HG03565 (cell line): ENCODE results near the gene BICD1.

Experiments
- ATAC-seq: cut with Tn5 transposase; IDR thresholded peaks from one replicate; pipeline ENCODE4 v1.9.1; 2021; ENCODE audit warnings: mild to moderate bottlenecking, moderate library complexity; ENCODE audit not compliant: unreplicated experiment

Gene BICD1

GRCh38 chr12:32102234-32102633, 4.4 kb upstream of the BICD1 start:
- no peak for ATAC-seq

DNA sequence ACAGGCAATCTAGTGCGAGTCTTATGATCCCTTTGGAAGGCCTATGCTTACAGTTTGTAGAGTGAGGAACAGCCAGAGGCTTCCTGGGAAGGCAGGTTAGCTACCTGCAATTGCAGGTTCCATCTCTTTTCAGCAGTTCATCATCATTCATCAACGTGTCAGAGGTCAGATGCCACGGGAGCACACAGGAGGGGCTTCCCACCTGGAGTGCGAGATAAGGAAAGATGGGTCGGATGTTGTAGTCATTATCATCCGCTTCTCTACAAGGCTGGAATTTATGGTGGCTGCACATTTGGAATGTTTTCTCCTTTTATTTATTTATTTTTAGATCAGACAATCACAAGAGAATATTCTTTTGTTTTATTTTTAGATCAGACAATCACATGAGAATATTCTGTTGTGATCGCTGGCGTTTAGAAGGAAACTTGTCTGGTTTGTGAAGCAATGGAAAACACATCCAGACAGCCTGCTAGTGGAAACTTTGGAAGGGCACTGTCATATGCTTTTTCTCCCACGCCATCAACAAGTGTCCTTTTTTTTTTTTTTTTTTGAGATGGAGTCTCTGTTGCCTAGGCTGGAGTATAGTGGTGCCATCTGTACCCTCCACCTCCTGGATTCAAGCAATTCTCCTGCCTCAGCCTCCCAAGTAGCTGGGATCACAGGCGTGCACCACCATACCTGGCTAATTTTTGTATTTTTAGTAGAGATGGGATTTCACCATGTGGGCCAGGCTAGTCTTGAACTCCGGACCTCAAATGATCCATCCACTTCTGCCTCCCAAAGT, 1.9 kb upstream of the BICD1 start:
- no peak for ATAC-seq

DNA sequence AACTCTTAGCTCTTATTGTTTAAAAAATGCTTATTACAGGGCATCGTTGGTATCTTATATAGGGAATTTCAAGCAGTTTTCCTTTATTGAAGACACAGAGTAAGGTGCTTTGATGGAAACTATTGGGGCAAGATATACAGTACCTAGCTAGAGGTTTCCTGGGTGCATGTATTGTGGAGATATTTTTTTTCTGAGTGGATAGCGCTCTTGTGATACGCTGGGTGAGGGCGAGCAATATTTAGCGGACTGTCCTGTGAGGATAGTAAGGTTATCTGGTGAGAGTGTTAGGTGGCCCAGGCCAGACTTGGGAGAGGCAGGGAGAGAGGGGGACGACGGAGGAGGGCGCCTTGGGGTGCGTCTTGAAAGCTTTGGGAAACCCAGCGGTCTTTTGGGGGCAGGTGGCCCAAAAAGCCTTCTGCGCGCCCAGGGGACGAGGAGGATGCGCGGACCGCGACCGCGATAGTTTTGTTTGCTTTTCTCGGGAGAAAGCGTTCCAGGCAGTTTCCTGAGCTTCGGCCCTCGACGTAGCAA, 596 bp upstream of the BICD1 start:
- ATAC-seq = no peak

GRCh38 chr12:32107359-32108267, 966 bp downstream of the BICD1 start:
- ATAC-seq = no peak

GRCh38 chr12:32108787-32109186, 2.1 kb downstream of the BICD1 start:
- ATAC-seq = no peak

DNA sequence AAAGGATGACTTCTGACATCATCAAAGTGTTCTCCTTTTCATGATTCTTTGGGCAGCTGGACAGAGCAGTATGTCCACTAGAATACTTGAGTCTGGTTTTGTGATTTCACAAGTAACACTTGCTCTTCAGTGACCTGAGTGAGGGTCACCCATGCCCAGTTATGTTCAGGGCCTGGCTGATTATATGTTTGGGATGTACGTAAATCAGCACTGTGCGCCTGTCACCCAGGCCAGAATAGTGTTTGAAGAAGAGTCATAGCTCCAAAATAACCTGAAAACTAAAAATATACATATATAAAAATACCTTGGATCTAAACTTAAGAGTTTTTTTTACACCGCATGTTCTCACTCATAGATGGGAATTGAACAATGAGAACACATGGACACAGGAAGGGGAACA, 3.8 kb downstream of the BICD1 start:
- ATAC-seq = no peak

DNA sequence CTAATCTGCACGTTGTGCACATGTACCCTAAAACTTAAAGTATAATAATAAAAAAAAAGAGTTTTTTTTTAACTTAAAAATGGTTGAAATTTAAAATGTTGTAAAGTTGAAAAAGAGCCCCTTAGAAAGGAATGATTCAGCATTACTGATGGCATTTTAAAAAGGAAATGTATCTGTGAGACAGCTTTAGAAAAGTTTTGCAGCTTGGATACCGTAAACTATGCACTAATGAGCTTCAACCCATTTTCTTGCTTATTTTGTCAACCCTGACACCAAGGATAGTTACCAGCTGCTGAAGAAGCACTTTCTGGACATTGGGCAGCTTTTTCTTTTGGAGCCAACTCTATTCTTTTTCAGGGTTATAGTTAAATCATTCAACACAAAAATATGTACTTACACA, 4.3 kb downstream of the BICD1 start:
- ATAC-seq = no peak

DNA sequence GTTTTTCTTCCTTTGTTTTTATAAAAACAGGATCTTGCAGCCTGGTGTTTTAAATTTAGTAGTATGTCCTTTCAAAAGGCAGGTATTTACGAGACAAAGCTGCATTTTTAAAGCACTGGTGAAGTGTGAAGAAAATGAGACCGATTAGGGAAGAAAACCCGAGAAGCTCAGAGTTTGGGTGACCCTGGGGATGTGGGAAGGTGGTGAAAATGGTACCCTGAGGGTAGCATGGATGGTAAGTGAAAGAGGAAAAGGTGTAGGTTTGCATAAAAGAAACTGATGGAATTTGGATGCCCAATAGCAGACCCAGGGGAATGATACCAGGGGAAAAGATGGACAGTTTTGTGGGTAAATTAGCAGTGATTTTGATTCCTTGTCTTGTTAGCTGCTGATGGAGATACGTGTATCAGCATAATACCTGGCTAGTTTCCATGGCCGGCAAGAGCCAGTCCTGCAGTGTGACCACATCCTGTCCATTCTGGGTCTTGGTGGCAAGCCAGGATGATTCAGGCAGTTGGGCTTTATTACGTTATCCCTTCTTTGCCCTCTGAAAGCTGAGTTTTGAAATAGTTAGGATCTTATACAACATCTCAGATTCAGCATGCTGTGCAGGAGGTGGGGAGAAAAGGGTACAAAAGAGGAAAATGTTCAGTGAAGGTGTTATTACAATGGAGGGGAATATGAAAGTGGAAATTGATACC, 8.9 kb downstream of the BICD1 start:
- ATAC-seq = no peak

GRCh38 chr12:32116897-32117296, 10.2 kb downstream of the BICD1 start:
- ATAC-seq = no peak

GRCh38 chr12:32117316-32117715, 10.7 kb downstream of the BICD1 start:
- ATAC-seq = no peak

DNA sequence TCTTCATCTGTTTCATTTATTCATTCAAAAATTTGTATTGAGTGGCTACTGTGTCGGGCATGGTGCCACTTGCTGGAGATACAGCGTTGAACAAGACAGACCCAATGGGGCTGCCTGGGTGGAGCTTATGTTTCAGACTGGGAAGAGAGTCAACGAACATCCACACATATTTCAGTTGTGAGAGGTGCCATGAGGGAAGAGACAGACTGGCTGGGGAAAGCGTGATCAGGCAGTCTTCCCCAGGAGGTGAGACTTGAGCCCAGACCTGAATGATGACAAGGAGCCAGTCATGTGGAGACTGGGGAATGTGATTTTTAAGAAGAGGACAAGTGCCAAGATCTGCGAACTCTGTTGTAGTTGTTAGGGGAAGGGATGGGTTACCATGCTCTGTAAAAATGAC, 12.2 kb downstream of the BICD1 start:
- no peak for ATAC-seq

GRCh38 chr12:32120419-32120818, 13.8 kb downstream of the BICD1 start:
- ATAC-seq = peak; percentile 81

- no peak for ATAC-seq
Measured at GRCh38 chr12:32124637-32125036, 18.0 kb downstream of the BICD1 start.

GRCh38 chr12:32125455-32126084, 18.9 kb downstream of the BICD1 start:
- ATAC-seq = no peak

DNA sequence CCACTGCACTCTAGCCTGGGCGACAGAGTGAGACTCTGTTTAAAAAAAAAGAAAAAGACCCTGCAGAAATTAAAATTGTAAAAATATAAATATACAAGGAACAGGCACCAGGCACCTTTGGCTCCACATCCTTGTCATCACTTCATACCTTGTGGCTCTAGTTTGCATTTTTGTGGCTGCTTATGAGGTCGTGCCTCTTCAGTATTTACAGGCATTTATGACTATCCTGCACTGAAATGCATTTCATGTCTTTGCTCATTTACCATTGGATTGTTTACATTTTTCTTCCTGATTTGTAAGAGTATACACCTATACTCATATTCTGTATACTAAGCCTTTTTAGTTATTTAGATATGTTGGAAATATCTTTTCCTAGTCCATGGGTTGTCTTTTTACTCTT, 20.1 kb downstream of the BICD1 start:
- ATAC-seq = no peak

DNA sequence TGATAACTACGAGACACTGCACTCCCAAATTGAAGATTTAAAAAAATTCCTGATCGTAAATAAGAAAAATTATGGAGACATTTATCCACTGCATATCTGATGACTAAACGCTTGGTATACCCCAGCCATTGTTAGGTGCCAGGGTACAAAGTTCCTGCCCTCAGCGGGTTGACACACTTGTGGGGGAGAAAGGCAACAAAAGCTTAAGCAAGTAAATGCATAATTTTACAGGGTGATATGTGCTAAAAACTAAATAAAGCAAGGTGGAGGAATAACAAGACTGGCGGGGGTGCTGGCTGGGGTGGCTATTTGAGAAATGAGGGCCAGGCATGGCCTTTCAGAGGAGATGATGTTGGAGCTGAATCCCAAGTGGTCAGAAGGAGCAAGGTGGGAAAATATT, 25.0 kb downstream of the BICD1 start:
- no peak for ATAC-seq

DNA sequence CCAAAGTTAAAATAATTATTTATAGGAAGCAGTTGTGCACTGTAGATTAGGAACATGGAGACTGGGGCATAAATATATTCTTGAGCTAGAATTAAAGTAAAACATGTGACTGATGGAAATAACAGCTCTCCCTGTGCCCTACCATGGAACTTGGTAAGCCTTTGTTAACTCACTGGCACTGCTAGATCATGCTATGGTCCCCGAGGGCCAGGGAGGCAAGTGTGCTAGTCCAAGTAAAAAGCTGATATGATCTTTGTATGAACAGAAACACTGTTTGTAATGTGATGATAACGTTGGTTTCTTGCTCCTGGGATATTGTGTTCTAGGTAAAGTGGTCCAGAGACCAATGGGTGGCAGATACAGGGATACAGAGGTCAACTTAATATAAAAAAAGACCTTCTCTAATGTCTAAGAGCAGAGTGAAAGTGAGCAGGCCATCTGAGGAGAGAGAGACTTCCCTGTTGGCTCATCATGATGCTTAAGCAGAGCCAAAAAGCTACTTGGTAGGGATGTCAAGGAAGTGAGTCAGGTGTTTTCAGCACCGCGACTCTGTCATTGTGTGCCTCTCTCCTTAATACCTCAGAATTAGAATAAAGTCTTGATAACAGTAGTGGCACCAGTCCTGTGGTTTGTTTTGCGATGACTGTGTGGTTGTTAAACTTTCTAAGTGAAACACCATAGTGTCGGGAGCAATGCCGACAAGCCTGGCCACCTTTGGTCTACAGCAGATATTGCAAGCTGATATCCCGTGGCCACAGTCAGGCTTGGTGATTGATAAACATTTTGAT, 27.6 kb downstream of the BICD1 start:
- peak; percentile 48 for ATAC-seq

DNA sequence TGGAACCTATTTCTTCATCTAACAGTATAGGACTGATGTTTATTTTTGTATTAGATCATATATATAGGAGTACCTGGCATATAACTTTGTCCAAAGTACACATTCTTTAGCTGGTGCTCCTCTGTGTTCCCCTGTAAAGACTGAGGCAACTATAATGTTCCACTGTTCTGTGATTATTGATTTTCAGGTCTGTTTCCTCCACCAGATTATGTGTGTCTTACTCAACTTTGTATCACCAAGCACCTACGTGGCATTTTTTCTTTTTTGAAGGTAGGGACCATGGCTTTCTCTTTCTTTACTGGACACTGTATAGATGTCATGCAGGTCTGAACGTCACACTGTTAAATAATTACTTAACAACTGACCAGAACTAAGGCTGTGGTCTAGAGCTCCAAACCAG, 29.3 kb downstream of the BICD1 start:
- no peak for ATAC-seq

DNA sequence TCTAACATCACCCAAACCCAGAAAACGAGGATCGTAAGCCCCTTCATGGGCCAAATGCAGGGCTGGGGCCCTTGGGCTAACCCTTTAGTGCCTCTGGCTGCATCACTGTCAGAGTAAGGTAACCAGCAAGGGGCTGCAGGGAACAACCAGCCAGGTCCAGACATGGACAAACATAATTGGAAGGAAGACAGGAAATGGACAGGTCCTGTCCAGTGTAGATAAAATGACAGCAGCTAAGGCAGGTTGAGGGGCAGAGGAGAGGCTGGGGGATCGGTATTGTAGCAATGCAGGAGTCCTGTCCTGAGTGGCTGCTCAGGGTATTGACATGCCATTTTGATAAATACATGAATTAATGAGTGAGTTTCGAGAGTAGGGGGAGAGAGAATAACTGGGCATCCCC, 29.8 kb downstream of the BICD1 start:
- no peak for ATAC-seq

DNA sequence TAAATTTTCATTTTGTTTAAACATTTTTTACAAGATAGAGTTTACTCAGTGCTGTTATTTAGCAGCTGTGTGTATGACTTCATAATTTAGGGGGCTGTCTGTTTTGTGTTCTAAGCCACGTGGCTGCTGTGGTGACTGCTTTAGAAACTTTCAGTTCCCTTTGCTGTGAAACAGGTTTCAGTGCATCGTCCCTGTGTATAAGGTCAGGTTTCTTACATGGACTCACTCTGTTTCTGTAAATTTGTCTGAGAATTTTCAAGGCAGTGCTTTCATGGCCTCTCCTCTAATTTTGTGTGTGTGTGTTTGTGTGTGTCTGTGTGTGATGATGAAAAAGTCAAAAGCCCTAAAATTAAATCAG, 32.4 kb downstream of the BICD1 start:
- ATAC-seq = peak; percentile 88
